Stimulated activated CD4-positive, alpha-beta T cell treated with anti-CD3 and anti-CD28 coated beads, Interleukin-1b, Interleukin-23, amount 100 ng/mL, for 4 hours (primary cell): ENCODE results near the gene CNOT9.

Experiments used
- DNase-seq, 2 donors: peaks; one replicate each; pipeline ENCODE4 v3.0.0-alpha.2; 2020; ENCODE audit warnings: low read depth in 2 of 2

Gene CNOT9

DNA sequence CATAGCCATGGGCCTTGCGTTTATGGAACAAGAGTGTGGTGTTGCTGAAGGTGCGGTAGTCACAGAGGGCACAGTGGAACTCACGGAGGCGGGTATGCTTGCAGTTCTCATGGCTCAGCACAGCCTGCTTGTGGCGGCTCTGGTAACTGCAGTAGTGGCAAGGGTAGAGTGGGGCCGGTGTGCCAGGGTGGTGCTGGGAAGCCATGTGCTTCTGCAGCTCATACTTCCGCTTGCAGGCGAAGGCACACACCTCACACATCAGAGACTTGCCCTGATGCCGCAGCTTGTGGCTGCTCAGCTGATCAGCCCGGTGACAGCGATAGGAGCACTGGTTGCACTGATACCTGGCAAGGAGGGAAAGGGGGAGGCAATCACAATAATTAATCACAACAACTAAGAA, 76.1 kb downstream of the CNOT9 start:
- no peak for DNase-seq

DNA sequence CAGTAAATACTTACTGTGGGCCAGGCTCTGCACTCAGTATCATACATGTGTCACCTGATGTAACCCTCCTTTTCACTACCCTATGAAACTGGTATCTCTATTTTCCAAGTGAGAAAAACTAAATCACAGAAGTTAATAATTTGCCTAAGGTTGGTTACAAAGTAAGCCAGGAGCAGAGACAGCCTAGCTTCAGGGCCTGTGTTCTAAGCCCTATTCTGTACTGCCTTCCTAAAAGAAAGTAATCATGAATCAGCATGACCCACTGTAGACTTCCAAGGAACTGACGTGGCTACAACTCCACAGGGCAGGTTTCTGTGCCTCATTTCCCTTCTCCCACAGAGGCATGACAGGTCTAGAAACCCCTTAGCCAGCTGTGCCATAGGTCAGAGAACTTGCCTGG, 76.5 kb downstream of the CNOT9 start:
- DNase-seq, result no peak
